Thyroid gland (tissue), 4 donors: ENCODE measurements around the gene SH3BGRL. TPM values are rescaled to one million over a fixed set of nuclear protein-coding genes. Genes with fewer than 3 reads are reported as not detected.

ENCODE experiments used
- DNase-seq, 2 donors: peaks; one replicate each; pipeline ENCODE4 v3.0.0-alpha.2; 2019
- H3K27ac ChIP-seq, 3 donors: fragments of 200-600 bp; sonication (generic); 1 replicate in 2 of 3; 2 replicates in 1 of 3; pipeline ENCODE4 v1.5.1; 2016 to 2019; ENCODE audit warnings: mild to moderate bottlenecking in 1 of 3, moderate library complexity in 1 of 3
- H3K27me3 ChIP-seq: fragments of 200-600 bp; sonication (generic); one replicate; pipeline ENCODE4 v1.5.1; 2019
- H3K36me3 ChIP-seq, 2 donors: fragments of 200-600 bp; sonication (generic); one replicate each; pipeline ENCODE4 v1.5.1; 2016 to 2019
- H3K4me1 ChIP-seq, 2 donors: fragments of 200-600 bp; sonication (generic); one replicate each; pipeline ENCODE4 v1.5.1; 2017 to 2019
- H3K4me3 ChIP-seq, 3 donors: fragments of 200-600 bp; sonication (generic); replicated peaks in 1 of 3; 1 replicate in 2 of 3; 2 replicates in 1 of 3; pipeline ENCODE4 v1.5.1; 2016; ENCODE audit warnings: mild to moderate bottlenecking in 1 of 3
- H3K9me3 ChIP-seq: fragments of 200-600 bp; sonication (generic); one replicate; pipeline ENCODE4 v1.5.1; 2017
- POLR2A ChIP-seq, 2 donors: fragments of 450-650 bp; IDR thresholded peaks; one replicate each; pipeline ENCODE4 v1.6.1; 2017; ENCODE audit warnings: antibody characterized with exemption in 2 of 2, mild to moderate bottlenecking in 2 of 2, moderate library complexity in 1 of 2
- WGBS, 2 donors: methylation state at CpG; one replicate each; pipeline ENCODE4 v1.1.5; 2017; 5-methylcytosine and 5-hydroxymethylcytosine counted together
- intact Hi-C: fragments of 100-400 bp; cut with DNase I; formaldehyde crosslinking; loops from one replicate; pipeline ENCODE4 v1.15.1; 2023
- total RNA-seq, 4 donors: library from RNA; depleted of rRNA; stranded (reverse); fragments of >200 nt; gene quantifications; one replicate each; pipeline ENCODE4 v1.2.3, GENCODE V29; 2016
- TF ChIP-seq, protein P1 (sequence below), 6 experiments: fragments of 200-600 bp in 3 of 6; fragments of 450-650 bp in 3 of 6; sonication (generic) in 3 of 6; IDR thresholded peaks; one replicate each; pipeline ENCODE4 v1.5.1; 2016 to 2019; ENCODE audit warnings: antibody characterized with exemption in 6 of 6, mild to moderate bottlenecking in 2 of 6, inconsistent platforms in 1 of 6, moderate library complexity in 1 of 6

SH3BGRL gene
- total RNA-seq, 4 donors from 2014 or later, result 104 to 150 (median 123) TPM

DNA sequence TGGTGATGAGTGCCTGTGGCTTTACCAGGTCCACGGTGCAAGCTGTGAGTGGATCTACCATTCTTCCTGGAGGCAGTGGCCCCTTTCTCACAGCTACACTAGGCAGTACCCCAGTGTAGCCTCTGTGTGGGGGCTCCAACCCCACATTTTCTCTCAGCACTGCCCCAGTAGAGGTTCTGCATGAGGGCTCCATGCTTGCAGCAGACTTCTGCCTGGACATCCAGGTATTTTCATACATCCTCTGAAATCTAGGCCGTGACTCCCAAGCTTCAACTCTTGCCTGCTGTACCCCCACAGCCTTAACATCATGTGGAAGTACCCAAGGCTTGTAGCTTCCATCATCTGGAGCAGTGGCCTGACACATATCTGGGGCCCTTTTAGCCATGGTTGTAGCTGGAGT is 90.1 kb downstream of the SH3BGRL start:
- no peaks in the 10 kb centered on the region for H3K9me3 ChIP-seq
- no peak for DNase-seq
- no peak overlapping the region for H3K4me3 ChIP-seq
- WGBS, 2 donors, result 100% methylated on average over 2 of the region's 2 CpGs; no CpG with 5 or more reads in 1 of the 2 donors
- H3K27ac ChIP-seq, result no peak overlapping the region
- intact Hi-C loops, result no loop called here
- H3K4me1 ChIP-seq, result no peaks in the 10 kb centered on the region
- no peak for TF ChIP-seq POLR2A (IDR thresholded peaks at IDR 0.05)
- TF ChIP-seq, protein P1, sequence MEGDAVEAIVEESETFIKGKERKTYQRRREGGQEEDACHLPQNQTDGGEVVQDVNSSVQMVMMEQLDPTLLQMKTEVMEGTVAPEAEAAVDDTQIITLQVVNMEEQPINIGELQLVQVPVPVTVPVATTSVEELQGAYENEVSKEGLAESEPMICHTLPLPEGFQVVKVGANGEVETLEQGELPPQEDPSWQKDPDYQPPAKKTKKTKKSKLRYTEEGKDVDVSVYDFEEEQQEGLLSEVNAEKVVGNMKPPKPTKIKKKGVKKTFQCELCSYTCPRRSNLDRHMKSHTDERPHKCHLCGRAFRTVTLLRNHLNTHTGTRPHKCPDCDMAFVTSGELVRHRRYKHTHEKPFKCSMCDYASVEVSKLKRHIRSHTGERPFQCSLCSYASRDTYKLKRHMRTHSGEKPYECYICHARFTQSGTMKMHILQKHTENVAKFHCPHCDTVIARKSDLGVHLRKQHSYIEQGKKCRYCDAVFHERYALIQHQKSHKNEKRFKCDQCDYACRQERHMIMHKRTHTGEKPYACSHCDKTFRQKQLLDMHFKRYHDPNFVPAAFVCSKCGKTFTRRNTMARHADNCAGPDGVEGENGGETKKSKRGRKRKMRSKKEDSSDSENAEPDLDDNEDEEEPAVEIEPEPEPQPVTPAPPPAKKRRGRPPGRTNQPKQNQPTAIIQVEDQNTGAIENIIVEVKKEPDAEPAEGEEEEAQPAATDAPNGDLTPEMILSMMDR (IDR thresholded peaks at IDR 0.05), result no peak
- no peaks in the 10 kb centered on the region for H3K36me3 ChIP-seq
- no peaks in the 10 kb centered on the region for H3K27me3 ChIP-seq

DNA sequence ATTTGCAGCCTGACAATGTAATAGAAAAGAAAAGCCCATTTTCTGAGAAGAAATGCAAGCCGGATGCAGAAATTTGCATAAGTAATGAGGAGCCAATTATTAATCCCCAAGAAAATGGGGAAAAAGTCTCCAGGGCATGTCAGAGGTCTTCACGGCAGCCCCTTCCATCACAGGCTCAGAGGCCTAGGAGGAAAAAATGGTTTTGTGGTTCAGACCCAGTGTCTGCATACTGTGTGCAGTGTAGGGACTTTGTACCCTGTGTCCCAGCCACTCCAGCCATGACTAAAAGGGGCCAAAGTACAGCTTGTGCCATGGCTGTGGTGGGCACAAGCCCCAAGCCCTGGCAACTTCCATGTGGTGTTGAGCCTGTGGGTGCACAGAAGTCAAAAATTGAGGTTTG is 92.2 kb downstream of the SH3BGRL start:
- Histone ChIP-seq H3K9me3 (no peaks in the 10 kb centered on the region), H3K4me3 (no peak overlapping the region), H3K27ac (no peak overlapping the region), H3K4me1 (no peaks in the 10 kb centered on the region), H3K36me3 (no peaks in the 10 kb centered on the region), H3K27me3 (no peaks in the 10 kb centered on the region)
- intact Hi-C loops, result no loop called here
- DNase-seq, result no peak
- TF ChIP-seq, protein P1 (IDR thresholded peaks at IDR 0.05), result no peak
- no peak for TF ChIP-seq POLR2A (IDR thresholded peaks at IDR 0.05)
- WGBS, 2 donors, result 94 to 98% methylated on average over 2 of the region's 2 CpGs

DNA sequence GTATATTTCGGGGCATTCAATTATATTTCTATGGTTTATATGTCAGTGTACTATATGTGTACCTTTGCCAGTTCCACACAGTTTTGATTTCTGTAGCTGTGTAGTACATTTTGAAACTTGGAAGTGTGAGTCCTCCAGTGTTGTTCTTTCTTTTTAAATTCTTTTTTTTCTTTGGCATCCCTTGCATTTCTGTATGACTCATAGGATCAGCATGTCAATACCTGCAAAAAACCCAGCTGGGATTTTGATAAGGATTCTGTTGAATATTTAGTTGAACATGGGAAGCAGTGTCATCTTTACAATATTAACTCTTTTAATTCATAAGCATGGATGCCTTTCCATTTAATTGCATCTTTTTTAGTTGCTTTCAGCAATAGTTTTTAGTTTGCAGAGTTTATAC is 100.0 kb downstream of the SH3BGRL start:
- H3K36me3 ChIP-seq, result no peaks in the 10 kb centered on the region
- DNase-seq, result no peak
- H3K27me3 ChIP-seq, result no peaks in the 10 kb centered on the region
- intact Hi-C loops, result no loop called here
- TF ChIP-seq, protein P1 (IDR thresholded peaks at IDR 0.05), result no peak
- no peak for TF ChIP-seq POLR2A (IDR thresholded peaks at IDR 0.05)
- no peak overlapping the region for H3K4me3 ChIP-seq
- H3K9me3 ChIP-seq, result no peaks in the 10 kb centered on the region
- WGBS, 2 donors, result 93 to 100% methylated on average over 1 of the region's 1 CpG
- no peak overlapping the region for H3K27ac ChIP-seq
- no peaks in the 10 kb centered on the region for H3K4me1 ChIP-seq

DNA sequence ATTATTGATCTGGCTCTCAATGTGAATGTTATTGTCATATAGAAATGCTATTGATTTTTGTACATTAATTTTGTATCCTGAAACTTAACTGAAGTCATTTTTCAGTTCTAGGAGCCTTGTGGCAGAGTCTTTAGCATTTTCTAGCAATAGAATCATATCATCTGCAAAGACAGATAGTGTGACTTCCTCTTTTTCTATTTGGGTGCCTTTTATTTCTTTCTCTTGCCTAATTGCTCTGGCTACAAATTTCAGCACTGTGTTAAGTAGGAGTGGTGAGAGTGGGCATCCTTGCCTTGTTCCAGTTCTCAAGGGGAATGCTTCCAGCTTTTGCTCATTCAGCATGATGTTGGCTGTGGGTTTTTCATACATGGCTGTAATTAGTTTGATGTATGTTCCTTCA is 102.7 kb downstream of the SH3BGRL start:
- intact Hi-C loops, result no loop called here
- no peak overlapping the region for H3K4me3 ChIP-seq
- TF ChIP-seq POLR2A (IDR thresholded peaks at IDR 0.05), result no peak
- TF ChIP-seq, protein P1 (IDR thresholded peaks at IDR 0.05), result no peak
- DNase-seq, result no peak
- no peak overlapping the region for H3K27ac ChIP-seq
- H3K27me3 ChIP-seq, result no peaks in the 10 kb centered on the region
- H3K9me3 ChIP-seq, result no peaks in the 10 kb centered on the region
- H3K36me3 ChIP-seq, result no peaks in the 10 kb centered on the region
- no peaks in the 10 kb centered on the region for H3K4me1 ChIP-seq

DNA sequence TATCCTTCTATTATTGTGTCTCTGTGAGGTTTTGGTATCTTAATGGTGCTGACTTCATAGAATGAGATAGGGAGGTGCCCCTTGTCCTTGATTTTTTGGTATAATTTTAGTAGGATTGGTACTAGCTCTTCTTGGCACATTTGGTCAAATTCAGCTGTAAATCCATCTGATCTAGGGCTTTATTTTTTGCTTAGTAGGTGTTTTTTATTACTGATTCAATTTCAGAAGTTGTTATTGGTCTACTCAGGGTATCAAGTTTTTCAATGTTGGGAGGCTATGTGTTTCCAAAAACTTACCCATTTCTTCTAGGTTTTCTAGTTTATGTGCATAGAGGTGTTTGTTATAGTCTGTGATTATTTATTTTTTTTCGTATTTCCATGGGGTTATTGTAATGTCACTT is 103.3 kb downstream of the SH3BGRL start:
- TF ChIP-seq, protein P1 (IDR thresholded peaks at IDR 0.05), result no peak
- TF ChIP-seq POLR2A (IDR thresholded peaks at IDR 0.05), result no peak
- H3K9me3 ChIP-seq, result no peaks in the 10 kb centered on the region
- intact Hi-C loops, result no loop called here
- no peak for DNase-seq
- WGBS, 2 donors, result 100% methylated on average over 1 of the region's 1 CpG
- H3K36me3 ChIP-seq, result no peaks in the 10 kb centered on the region
- no peaks in the 10 kb centered on the region for H3K4me1 ChIP-seq
- H3K27me3 ChIP-seq, result no peaks in the 10 kb centered on the region
- H3K27ac ChIP-seq, result no peak overlapping the region
- H3K4me3 ChIP-seq, result no peak overlapping the region
